Brain microvascular endothelial cell (primary cell): ENCODE results near the gene AK9.

ENCODE experiments used
- DNase-seq: peaks from one replicate; pipeline ENCODE4 v3.0.0-alpha.2; 2020
- H3K27ac ChIP-seq: fragments of 250-450 bp; sonication (Bioruptor Pico); 2 replicates; pipeline ENCODE4 v1.5.1; 2020; ENCODE audit warnings: mild to moderate bottlenecking, moderate library complexity
- H3K27me3 ChIP-seq: fragments of 250-450 bp; sonication (Bioruptor Pico); replicated peaks from 2 replicates; pipeline ENCODE4 v1.5.1; 2020; ENCODE audit warnings: mild to moderate bottlenecking
- H3K36me3 ChIP-seq: fragments of 250-450 bp; sonication (Bioruptor Pico); replicated peaks from 2 replicates; pipeline ENCODE4 v1.5.1; 2020; ENCODE audit warnings: mild to moderate bottlenecking
- H3K4me3 ChIP-seq: 2 replicates; pipeline ENCODE4 v1.5.1; 2011; ENCODE audit warnings: low read depth, mild to moderate bottlenecking, control low read depth, low read length, moderate library complexity
- CTCF ChIP-seq: IDR thresholded peaks from 2 replicates; pipeline ENCODE4 v1.5.1; 2011; ENCODE audit warnings: low read depth, mild to moderate bottlenecking, moderate library complexity, low read length, control low read depth, inconsistent platforms; ENCODE audit errors: missing control alignments
- in situ Hi-C: cut with HindIII; loops from 2 replicates; pipeline ENCODE4 v1.10.0; 2017; ENCODE audit warnings: low sequenced_read_pairs, low pct_ligation_motif_present

Gene AK9

GRCh38 chr6:109482905-109483734 is 207.9 kb downstream of the AK9 start, which contains the start of gene ZBTB24:
Gene ZBTB24 (minus strand): TSS chr6:109483219. CDS start chr6:109482026, 1,193 bp downstream.
- H3K36me3 ChIP-seq = peaks cover 15% of the 10 kb centered on the region
- peak within 1 kb of the TSS; percentile 72 for H3K4me3 ChIP-seq
- no peak for TF ChIP-seq CTCF
- DNase-seq = peak; percentile 68
- in situ Hi-C loops = no loop called here
- H3K27me3 ChIP-seq = no peaks in the 10 kb centered on the region
- peak within 1 kb of the TSS; percentile 69 for H3K27ac ChIP-seq

DNA sequence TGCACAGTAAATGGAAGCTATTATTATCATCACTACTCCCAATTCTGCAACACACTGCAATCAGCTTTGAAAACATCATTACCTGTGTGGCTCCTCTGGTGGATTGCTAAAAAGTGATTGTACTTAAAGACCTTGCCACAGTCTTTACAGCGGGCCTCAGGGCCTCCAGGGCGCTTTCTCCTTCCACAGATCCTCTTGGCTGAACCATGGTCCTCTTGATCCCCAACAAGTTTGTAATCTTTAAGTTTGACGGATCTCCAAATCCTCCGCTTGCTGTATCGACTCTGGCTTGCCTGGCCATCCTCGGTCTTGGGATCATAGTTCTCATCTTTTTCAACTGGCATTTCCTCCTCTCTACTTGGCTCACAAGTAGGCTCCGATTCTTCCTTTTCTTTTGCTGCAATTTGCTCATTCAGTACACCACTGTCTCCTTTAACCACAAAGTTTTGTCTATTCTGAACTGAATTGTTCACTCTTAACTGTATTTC is 210.0 kb downstream of the AK9 start:
- peaks cover 21% of the 10 kb centered on the region for H3K36me3 ChIP-seq
- H3K4me3 ChIP-seq = no peak overlapping the region
- in situ Hi-C loops = no loop called here

DNA sequence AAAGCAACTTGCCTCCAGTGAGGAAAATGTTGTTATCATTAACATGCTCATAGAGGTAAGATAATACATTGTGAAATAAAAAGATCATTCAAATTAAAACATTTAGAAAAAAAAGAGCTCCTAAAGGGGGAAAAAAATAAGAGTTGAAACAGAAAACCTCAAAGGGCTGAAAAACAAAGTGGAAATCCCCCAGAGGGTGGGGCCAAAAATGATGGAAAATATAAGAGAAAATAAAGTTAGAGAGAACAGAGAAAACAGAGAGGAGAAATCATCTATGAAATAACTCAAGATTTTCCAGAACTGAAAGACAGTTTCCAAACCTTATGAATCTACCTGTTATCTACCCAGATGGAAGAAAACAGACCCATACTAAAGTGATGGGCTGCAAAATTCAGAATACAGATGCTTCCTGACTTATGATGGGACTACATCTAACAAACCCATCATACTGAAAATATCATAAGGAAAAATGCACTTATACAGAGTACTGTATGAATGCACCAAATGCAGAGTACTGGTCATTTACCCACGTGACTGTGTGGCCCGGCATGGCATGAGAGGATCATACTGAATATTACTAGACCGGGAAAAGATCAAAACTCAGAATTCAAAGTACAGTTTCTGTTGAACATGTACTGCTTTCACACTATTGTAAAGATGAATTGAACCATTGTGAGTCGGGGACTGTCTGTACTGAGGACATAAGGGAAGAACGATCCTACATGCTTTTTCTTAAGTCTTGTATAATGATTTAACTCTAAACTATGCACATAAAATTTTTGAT is 212.0 kb downstream of the AK9 start:
- Histone ChIP-seq H3K27ac (no peak overlapping the region), H3K4me3 (no peak overlapping the region), H3K36me3 (peaks cover 36% of the 10 kb centered on the region), H3K27me3 (no peaks in the 10 kb centered on the region)
- no peak for TF ChIP-seq CTCF
- in situ Hi-C loops = no loop called here
- DNase-seq = no peak

More for the DNA sequence above, 210.0 kb downstream of the AK9 start:
- no peak for TF ChIP-seq CTCF
- DNase-seq = no peak
- H3K27ac ChIP-seq = no peak overlapping the region
- H3K27me3 ChIP-seq = no peaks in the 10 kb centered on the region

DNA sequence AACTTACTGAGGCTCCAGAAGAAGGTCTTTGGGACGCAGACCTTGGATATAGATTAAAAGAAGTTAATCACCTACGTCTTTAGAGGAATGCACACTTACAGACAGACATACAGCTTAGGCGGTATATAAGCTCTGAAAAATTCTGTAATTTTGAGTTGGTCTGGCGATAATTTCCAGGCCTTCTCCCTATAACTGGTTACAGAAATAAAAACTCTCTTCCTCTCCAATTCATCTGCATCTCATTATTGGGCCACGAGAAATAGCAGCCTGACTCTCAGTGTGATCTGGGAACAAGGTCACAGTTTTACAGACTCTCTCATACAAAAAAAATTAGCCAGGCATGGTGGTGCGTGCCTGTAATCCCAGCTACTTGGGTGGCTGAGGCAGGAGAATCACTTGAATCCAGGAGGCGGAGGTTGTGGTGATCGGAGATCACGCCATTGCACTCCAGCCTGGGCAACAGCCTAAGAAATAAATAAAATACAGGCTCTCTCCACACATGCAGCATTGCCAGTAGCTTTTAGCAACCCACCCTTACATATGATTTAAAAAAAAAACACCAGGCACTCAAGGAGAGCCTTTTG is 212.7 kb downstream of the AK9 start:
- Histone ChIP-seq H3K36me3 (peaks cover 36% of the 10 kb centered on the region), H3K4me3 (no peak overlapping the region), H3K27ac (no peak overlapping the region), H3K27me3 (no peaks in the 10 kb centered on the region)
- in situ Hi-C loops = no loop called here
- TF ChIP-seq CTCF = no peak
- DNase-seq = no peak

DNA sequence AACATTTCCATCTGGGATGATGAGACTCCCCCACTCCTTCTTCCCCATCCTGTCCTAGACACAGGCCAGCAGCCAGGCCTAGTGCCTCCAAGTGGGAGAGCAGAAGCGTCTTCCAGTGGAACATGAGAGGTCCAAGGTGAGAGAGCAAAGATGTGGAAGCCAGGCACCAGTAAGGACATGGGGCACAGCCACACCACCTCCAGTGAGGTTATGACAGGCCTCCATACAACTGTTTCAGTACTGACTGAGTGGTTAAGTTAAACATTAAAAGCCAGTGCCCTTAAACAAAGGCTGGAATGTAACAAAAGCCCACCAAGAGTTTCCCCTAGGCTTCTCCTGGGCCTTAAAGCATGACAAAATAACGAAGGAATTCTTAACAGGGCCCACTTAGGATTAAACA is 213.3 kb downstream of the AK9 start:
- no peak for DNase-seq
- no peak for TF ChIP-seq CTCF
- Histone ChIP-seq H3K36me3 (peaks cover 36% of the 10 kb centered on the region), H3K27ac (no peak overlapping the region), H3K27me3 (no peaks in the 10 kb centered on the region), H3K4me3 (no peak overlapping the region)
- in situ Hi-C loops = no loop called here
